ENCODE results near the gene PKM. TPM values are rescaled to one million over a fixed set of nuclear protein-coding genes. Genes with fewer than 3 reads are reported as not detected.
A peak's percentile ranks its signal among the peaks of the same experiment; 100 is the strongest.

Gene PKM
- total RNA-seq, 1 experiment from 2014 or later = 869 TPM

- H3K27ac ChIP-seq (ENCODE audit: low read length) = no peak overlapping the region
- H3K4me3 ChIP-seq (ENCODE audit: low read length) = peak overlapping the region; percentile 88
- H2AFZ ChIP-seq (ENCODE audit: low read length) = no peak overlapping the region
Measured at GRCh38 chr15:72271221-72271620, 40.2 kb upstream of the PKM start.

DNA sequence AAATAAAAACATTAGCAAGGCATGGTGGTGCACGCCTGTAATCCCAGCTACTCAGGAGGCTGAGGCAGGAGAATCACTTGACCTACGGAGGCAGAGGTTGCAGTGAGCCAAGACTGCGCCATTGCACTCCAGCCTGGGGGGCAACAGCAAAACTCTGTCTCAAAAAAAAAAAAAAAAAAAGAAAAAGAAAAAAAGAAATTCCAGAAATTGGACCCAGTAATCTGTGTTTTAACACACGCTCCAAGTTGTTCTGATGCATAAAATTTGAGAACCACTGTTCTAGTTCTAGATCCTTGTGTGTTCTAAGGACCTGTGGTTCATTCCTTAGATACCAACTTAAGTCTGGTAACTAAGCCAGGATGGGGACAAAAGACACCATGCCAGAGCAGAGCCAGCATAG is 38.7 kb upstream of the PKM start:
- Histone ChIP-seq H3K27ac (ENCODE audit: low read length) (no peak overlapping the region), H3K4me1 (ENCODE audit: low read length) (peaks cover 29% of the 10 kb centered on the region), H2AFZ (ENCODE audit: low read length) (no peak overlapping the region), H3K4me2 (ENCODE audit: low read depth, low read length, poor library complexity, severe bottlenecking) (no peak overlapping the region), H3K9ac (ENCODE audit: low read length) (no peak overlapping the region), H3K36me3 (ENCODE audit: insufficient read depth, low read length) (peaks cover 11% of the 10 kb centered on the region), H3K79me2 (ENCODE audit: low read length) (peaks cover 28% of the 10 kb centered on the region), H4K20me1 (ENCODE audit: insufficient read depth, low read depth, low read length) (no peaks in the 10 kb centered on the region), H3K9me3 (ENCODE audit: low read length) (no peaks in the 10 kb centered on the region), H3K27me3 (ENCODE audit: low read length) (no peaks in the 10 kb centered on the region), H3K9me2 (replicated peaks; ENCODE audit: insufficient read depth, low read length) (no peaks in the 10 kb centered on the region), H3K4me3 (ENCODE audit: low read length) (no peak overlapping the region)
- no peak for DNase-seq

More at GRCh38 chr15:72271221-72271620, 40.2 kb upstream of the PKM start:
- Histone ChIP-seq H3K9me2 (replicated peaks; ENCODE audit: insufficient read depth, low read length) (no peaks in the 10 kb centered on the region), H3K36me3 (ENCODE audit: insufficient read depth, low read length) (peaks cover 4% of the 10 kb centered on the region; the same call in 1 of the 2 replicates), H3K9ac (ENCODE audit: low read length) (peak overlapping the region; percentile 83), H3K27me3 (ENCODE audit: low read length) (no peaks in the 10 kb centered on the region), H4K20me1 (ENCODE audit: insufficient read depth, low read depth, low read length) (no peaks in the 10 kb centered on the region), H3K4me2 (ENCODE audit: low read depth, low read length, poor library complexity, severe bottlenecking) (peak overlapping the region; percentile 80), H3K4me1 (ENCODE audit: low read length) (peaks cover 29% of the 10 kb centered on the region), H3K9me3 (ENCODE audit: low read length) (no peaks in the 10 kb centered on the region), H3K79me2 (ENCODE audit: low read length) (peaks cover 28% of the 10 kb centered on the region)
- DNase-seq = no peak

GRCh38 chr15:72265031-72265430 is 34.0 kb upstream of the PKM start:
- Histone ChIP-seq H3K36me3 (ENCODE audit: insufficient read depth, low read length) (peaks cover 45% of the 10 kb centered on the region), H2AFZ (ENCODE audit: low read length) (no peak overlapping the region), H3K9me2 (replicated peaks; ENCODE audit: insufficient read depth, low read length) (no peaks in the 10 kb centered on the region), H3K4me2 (ENCODE audit: low read depth, low read length, poor library complexity, severe bottlenecking) (no peak overlapping the region), H4K20me1 (ENCODE audit: insufficient read depth, low read depth, low read length) (no peaks in the 10 kb centered on the region), H3K27me3 (ENCODE audit: low read length) (no peaks in the 10 kb centered on the region), H3K4me3 (ENCODE audit: low read length) (no peak overlapping the region), H3K9ac (ENCODE audit: low read length) (no peak overlapping the region), H3K79me2 (ENCODE audit: low read length) (peaks cover 6% of the 10 kb centered on the region), H3K9me3 (ENCODE audit: low read length) (no peaks in the 10 kb centered on the region), H3K4me1 (ENCODE audit: low read length) (peaks cover 3% of the 10 kb centered on the region), H3K27ac (ENCODE audit: low read length) (no peak overlapping the region)
- no peak for DNase-seq

DNA sequence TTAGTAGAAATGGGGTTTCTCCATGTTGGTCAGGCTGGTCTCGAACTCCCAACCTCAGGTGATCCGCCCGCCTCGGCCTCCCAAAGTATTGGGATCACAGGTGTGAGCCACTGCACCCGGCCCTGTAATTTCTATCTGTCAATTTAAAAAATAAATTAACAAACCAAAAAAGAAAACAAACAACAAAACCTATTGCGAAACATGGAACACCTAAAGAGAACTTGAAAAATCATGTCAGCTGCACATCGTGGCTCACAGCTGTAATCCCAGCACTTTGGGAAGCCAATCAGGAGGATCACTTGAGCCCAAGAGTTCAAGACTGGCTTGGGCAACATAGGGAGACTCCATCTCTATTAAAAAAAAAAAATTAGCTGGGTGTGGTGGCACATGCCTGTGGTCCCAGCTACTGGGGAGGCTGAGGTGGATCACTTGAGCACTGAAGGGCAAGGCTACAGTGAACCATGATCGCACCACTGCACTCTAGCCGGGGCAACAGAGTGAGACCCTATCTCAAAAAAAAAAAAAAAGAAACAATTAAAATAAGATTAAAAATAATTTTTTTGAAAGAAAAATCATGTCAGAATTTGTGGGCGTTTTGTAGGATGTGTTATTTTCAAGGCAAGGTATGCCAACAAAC is 21.8 kb upstream of the PKM start:
- Histone ChIP-seq H4K20me1 (ENCODE audit: insufficient read depth, low read depth, low read length) (no peaks in the 10 kb centered on the region), H3K27ac (ENCODE audit: low read length) (no peak overlapping the region), H3K36me3 (ENCODE audit: insufficient read depth, low read length) (peaks cover 49% of the 10 kb centered on the region), H3K79me2 (ENCODE audit: low read length) (no peaks in the 10 kb centered on the region), H3K4me3 (ENCODE audit: low read length) (no peak overlapping the region), H3K9me3 (ENCODE audit: low read length) (no peaks in the 10 kb centered on the region), H3K4me2 (ENCODE audit: low read depth, low read length, poor library complexity, severe bottlenecking) (no peak overlapping the region), H3K4me1 (ENCODE audit: low read length) (no peaks in the 10 kb centered on the region), H3K9me2 (replicated peaks; ENCODE audit: insufficient read depth, low read length) (no peaks in the 10 kb centered on the region), H2AFZ (ENCODE audit: low read length) (no peak overlapping the region), H3K9ac (ENCODE audit: low read length) (no peak overlapping the region), H3K27me3 (ENCODE audit: low read length) (no peaks in the 10 kb centered on the region)
- no peak for DNase-seq

GRCh38 chr15:72249142-72249810 is 18.3 kb upstream of the PKM start:
- no peak for DNase-seq
- Histone ChIP-seq H3K9me2 (replicated peaks; ENCODE audit: insufficient read depth, low read length) (no peaks in the 10 kb centered on the region), H3K27me3 (ENCODE audit: low read length) (no peaks in the 10 kb centered on the region), H3K4me1 (ENCODE audit: low read length) (no peaks in the 10 kb centered on the region), H3K9me3 (ENCODE audit: low read length) (no peaks in the 10 kb centered on the region), H4K20me1 (ENCODE audit: insufficient read depth, low read depth, low read length) (no peaks in the 10 kb centered on the region), H2AFZ (ENCODE audit: low read length) (no peak overlapping the region), H3K4me2 (ENCODE audit: low read depth, low read length, poor library complexity, severe bottlenecking) (no peak overlapping the region), H3K79me2 (ENCODE audit: low read length) (no peaks in the 10 kb centered on the region), H3K9ac (ENCODE audit: low read length) (no peak overlapping the region), H3K4me3 (ENCODE audit: low read length) (no peak overlapping the region), H3K27ac (ENCODE audit: low read length) (no peak overlapping the region), H3K36me3 (ENCODE audit: insufficient read depth, low read length) (peaks cover 32% of the 10 kb centered on the region; the same call in 1 of the 2 replicates)

- no peak overlapping the region for H3K27ac ChIP-seq (ENCODE audit: low read length)
- no peaks in the 10 kb centered on the region for H3K79me2 ChIP-seq (ENCODE audit: low read length)
- H3K9me2 ChIP-seq (replicated peaks; ENCODE audit: insufficient read depth, low read length) = no peaks in the 10 kb centered on the region
- H2AFZ ChIP-seq (ENCODE audit: low read length) = no peak overlapping the region
- DNase-seq = no peak
- no peaks in the 10 kb centered on the region for H3K9me3 ChIP-seq (ENCODE audit: low read length)
- no peaks in the 10 kb centered on the region for H3K4me1 ChIP-seq (ENCODE audit: low read length)
- H3K36me3 ChIP-seq (ENCODE audit: insufficient read depth, low read length) = peaks cover 33% of the 10 kb centered on the region; the same call in 1 of the 2 replicates
- no peaks in the 10 kb centered on the region for H4K20me1 ChIP-seq (ENCODE audit: insufficient read depth, low read depth, low read length)
- no peak overlapping the region for H3K9ac ChIP-seq (ENCODE audit: low read length)
- H3K4me3 ChIP-seq (ENCODE audit: low read length) = no peak overlapping the region
- H3K27me3 ChIP-seq (ENCODE audit: low read length) = no peaks in the 10 kb centered on the region
- H3K4me2 ChIP-seq (ENCODE audit: low read depth, low read length, poor library complexity, severe bottlenecking) = no peak overlapping the region
Measured at GRCh38 chr15:72248514-72248913, 17.5 kb upstream of the PKM start.

DNA sequence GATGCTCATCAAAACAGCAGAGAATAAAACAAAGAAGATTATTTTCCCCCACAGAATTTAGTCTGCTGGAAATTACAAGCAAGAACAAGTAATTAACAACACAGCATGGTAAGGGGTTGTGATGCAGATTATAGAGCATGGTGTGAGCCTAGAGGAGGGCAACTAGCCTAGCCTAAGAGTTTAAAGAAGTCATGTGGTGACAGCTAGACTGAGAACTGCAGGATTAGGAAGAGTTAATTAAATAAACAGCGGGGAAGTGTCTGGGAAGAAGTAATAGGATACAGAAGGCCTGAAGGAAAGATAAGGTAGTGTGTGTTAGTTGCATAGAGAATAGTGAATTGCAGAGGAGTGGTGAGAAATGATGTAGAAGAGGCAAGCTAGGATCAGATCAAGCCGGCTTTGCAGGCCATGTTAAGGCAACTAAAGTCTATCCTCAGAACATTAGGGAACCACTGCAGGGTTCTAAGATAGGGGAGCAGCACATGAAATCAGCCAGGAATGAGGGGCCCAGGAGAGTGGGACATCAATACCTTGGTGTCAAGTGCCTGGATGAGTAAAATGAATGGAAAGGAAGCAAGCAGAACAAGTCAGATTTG is 11.9 kb upstream of the PKM start:
- Histone ChIP-seq H3K79me2 (ENCODE audit: low read length) (no peaks in the 10 kb centered on the region), H3K36me3 (ENCODE audit: insufficient read depth, low read length) (peaks cover 21% of the 10 kb centered on the region; the same call in 1 of the 2 replicates), H4K20me1 (ENCODE audit: insufficient read depth, low read depth, low read length) (no peaks in the 10 kb centered on the region), H3K9me2 (replicated peaks; ENCODE audit: insufficient read depth, low read length) (no peaks in the 10 kb centered on the region), H3K9me3 (ENCODE audit: low read length) (no peaks in the 10 kb centered on the region), H2AFZ (ENCODE audit: low read length) (no peak overlapping the region), H3K4me1 (ENCODE audit: low read length) (no peaks in the 10 kb centered on the region), H3K27ac (ENCODE audit: low read length) (no peak overlapping the region), H3K9ac (ENCODE audit: low read length) (no peak overlapping the region), H3K4me3 (ENCODE audit: low read length) (no peak overlapping the region), H3K4me2 (ENCODE audit: low read depth, low read length, poor library complexity, severe bottlenecking) (no peak overlapping the region), H3K27me3 (ENCODE audit: low read length) (no peaks in the 10 kb centered on the region)
- DNase-seq = no peak

DNA sequence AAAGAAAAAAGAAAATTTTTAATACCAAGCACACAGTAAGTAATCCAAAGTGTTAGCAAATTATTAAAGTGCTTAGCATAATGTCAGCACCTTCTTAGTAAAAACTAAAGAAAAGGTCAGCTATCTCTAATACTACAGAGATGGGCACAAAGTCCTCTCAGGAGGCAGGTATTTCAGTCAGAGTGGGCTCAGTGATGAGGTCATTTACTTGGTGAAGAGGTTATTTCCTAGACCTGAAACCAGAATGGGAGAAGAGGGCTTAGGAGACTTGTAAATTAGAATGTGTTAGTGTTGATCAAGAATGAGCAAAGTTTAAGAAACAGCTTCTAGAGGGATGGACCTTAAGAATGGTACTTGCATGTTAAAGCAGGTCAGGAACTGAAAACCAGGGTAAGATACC is 8.7 kb upstream of the PKM start:
- no peaks in the 10 kb centered on the region for H4K20me1 ChIP-seq (ENCODE audit: insufficient read depth, low read depth, low read length)
- no peak overlapping the region for H3K4me2 ChIP-seq (ENCODE audit: low read depth, low read length, poor library complexity, severe bottlenecking)
- no peak for DNase-seq
- no peaks in the 10 kb centered on the region for H3K27me3 ChIP-seq (ENCODE audit: low read length)
- H3K4me1 ChIP-seq (ENCODE audit: low read length) = no peaks in the 10 kb centered on the region
- H3K79me2 ChIP-seq (ENCODE audit: low read length) = no peaks in the 10 kb centered on the region
- no peak overlapping the region for H3K27ac ChIP-seq (ENCODE audit: low read length)
- no peak overlapping the region for H2AFZ ChIP-seq (ENCODE audit: low read length)
- no peak overlapping the region for H3K9ac ChIP-seq (ENCODE audit: low read length)
- H3K9me2 ChIP-seq (replicated peaks; ENCODE audit: insufficient read depth, low read length) = no peaks in the 10 kb centered on the region
- no peak overlapping the region for H3K4me3 ChIP-seq (ENCODE audit: low read length)
- H3K36me3 ChIP-seq (ENCODE audit: insufficient read depth, low read length) = peaks cover 21% of the 10 kb centered on the region; the same call in 1 of the 2 replicates
- no peaks in the 10 kb centered on the region for H3K9me3 ChIP-seq (ENCODE audit: low read length)

Measured in Karpas-422 (cell line).